ENCODE results near the gene ZMAT5.

DNA sequence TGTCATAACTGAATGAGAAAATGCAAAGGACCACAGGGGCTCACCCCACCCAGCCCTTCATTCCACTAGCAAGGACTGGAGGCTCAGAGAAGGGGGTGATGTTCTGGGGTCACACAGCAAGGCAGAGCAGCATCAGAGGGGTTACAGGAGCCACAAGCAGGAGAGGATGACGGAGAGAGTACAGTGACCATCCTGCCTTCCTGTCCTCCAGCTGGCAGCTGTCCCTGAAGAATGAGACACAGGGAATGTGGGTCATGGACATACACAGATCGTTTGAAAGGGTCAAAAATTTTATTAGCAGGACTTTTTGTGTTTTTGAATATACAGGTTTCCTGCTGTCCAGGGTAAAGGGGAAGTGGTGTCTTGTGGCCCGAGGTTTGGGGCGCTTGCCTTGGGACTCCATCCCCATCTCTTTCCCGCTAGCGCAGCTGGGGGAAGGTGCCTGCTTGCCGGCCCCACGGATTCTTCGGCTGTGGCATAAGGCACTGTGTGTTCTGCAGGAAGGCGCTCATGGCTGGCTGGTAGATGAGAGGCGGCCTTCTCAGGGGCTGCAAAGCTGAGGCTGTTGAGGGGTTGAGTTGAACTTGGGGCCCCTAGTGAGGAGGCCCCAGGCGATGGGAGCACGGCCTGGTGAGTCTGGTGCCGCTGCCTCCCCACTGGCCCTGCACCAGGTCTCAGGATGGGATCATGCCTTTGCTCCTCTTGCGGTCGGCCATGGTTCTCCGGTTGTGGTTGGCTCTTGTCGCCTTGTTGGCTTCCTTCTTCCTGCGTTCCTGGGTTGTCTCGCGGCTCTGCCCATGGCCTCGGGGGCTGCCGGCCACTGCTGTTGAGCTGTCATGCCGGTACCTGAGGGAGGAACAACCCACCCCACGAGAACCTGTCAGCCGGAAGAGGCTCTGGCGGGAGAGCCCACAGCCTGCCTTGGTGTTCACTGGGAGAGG, 21.8 kb upstream of the ZMAT5 start:
- TF ChIP-seq EZH2 (IDR thresholded peaks at IDR 0.05) (no peak), POLR2AphosphoS5 (IDR thresholded peaks at IDR 0.05; ENCODE audit: borderline replicate concordance, low read depth, low read length) (no peak)
